HG02840 (cell line): Measurements from ENCODE around the gene NEK8.

Experiments used
- ATAC-seq: cut with Tn5 transposase; IDR thresholded peaks from one replicate; pipeline ENCODE4 v1.9.1; 2021; ENCODE audit warnings: mild to moderate bottlenecking, moderate library complexity, moderate number of reproducible peaks; ENCODE audit not compliant: unreplicated experiment, low FRiP score

NEK8 gene

DNA sequence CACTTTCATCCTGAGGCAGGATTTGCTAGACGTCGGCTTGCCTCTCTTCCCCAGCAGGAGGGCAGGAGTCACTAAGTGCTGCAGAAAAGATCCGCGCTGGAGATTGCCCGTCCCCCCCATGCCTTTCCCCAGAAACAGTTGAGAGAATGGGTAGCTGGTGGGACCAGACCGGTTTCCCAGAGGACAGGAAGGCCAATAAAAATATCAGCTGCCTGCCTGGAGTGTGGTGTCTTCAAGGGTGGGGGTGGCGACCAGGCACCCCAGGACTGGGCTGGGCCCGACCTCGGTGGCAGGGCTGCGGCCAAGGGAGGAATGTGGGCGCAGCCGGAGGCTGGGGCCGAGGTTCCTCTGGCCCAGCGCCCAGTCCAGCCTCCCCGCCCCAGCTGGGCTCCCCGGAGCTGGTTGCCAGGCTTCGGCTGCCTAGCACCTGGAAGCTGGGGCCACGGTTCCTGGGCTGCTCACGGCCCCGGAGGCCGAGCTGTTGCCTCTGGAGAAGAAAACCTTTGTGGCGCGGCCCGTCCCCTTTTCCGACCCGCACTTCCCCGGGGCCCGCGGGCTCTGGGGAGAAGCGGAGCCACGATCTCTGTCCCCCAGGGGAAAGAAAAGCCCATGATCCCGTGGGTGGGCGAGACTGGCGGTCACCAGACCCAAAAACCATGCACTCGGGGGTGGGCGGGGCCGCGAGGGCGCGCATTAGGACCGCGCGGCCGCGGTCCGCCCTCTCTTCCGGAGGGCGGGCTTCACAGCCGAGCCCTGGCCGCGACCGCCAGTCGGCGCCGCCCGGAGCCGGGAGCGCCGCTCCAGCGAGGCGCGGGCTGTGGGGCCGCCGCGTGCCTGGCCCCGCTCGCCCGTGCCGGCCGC, 14.9 kb downstream of the NEK8 start, which contains the start of gene TRAF4:
Gene TRAF4, plus strand, starts transcription at position 769 of the 861 bp plus-strand sequence. CDS start 102 bp downstream, outside the sequence.
- peak; percentile 52 for ATAC-seq

DNA sequence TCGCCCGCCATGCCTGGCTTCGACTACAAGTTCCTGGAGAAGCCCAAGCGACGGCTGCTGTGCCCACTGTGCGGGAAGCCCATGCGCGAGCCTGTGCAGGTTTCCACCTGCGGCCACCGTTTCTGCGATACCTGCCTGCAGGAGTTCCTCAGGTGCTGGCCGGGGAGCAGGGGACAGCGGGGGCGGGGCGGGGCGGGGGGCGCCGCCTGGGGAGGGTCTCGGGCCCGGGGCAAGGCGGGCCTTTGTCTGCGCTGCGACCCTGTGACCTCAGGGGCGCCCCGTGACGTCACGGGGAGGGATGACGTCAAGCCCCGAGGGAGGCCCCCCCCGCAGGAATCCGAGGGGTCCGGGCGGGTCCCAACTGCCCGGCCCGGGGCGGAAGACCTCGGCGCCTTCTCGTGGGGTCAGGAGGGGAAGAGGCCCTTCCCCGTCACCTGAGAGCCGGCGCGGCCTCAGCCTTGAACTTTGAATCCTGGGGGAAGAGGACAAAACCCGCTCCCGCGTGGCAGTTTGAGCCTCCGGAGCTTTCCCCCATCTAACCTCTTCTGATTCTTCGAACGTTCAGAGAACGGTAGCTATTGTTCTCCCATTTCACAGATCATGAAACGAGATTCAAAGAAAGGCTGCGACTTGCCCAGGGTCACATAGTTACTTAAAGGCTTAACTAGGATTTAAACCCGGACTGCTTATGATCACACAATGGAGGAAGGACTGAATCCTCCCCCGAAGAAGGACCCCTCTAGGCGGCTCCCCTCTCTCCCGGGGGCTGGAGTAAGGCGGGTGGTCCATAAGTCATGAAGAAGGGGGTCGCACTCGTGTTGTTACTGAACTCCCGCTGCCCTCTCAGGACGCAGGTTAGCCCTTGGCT, 15.8 kb downstream of the NEK8 start:
- ATAC-seq: peak; percentile 27

DNA sequence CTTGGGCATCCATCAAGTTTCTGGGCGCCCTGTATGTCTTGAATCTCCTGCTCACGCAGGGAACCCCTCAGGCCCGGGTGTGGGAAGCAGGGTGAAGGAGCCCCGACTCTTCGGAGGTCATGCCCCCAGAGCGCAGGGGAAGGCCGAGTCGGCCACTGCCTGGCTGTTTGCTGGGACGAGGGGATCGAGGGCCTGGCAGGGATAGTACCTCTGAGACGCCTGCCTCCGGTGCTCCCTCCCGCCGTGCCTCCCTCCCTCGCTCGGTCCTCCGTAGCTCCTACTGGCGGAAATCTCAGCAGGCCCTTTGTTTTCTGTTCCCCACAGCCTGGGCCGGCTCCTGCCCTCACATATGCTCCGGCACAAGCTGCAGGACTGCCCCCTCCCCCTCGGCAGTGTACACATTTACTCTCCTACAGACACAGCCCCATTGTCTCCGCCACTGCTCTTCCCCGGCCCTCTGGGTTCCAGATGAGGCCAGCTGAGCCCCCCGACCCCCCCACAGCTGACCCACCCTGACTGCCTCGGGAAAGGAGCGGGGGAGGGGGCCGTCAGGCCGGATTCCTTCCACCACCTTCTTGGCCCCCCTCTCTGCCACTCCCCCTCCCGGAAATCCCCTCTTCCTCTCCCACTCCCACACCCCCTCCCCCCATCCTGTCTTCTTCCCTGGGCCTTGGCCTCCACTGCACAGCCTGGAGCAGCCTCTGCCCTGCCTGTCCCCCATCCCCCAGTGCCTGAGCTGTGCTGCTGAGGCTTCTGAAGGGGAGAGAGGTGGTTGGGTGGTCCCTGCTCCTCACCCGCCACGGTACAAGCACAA, 16.6 kb downstream of the NEK8 start:
- no peak for ATAC-seq

DNA sequence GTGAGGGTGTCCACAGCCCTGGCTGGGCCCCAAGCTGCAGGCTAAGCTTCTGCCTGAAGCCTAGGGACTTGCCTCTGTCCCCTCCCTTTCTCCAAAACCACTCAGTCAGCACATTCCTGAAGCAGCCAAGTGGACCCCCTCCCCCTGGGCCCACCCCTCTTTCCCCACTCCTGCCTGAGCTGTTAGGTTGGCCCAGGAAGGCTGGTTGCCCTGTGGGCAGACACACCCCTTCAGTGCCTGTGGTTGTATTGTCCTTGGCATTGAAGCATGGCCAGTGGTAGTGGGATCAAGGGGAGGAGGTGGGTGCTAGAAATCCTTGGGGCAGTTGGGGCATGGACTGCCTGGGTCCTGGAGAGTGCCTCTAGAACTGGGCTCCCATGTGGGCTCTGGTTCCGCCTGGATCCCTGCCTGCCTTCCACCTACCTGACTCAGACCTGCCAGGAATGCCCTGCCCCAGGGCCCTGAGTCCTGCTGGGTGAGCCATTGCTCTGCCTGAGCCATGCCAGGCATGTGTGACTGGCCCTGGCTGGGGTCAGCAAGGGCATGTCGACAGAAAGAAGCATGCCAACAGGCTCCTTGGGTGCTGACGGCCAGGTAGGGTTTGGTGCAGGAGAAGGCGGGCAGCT, 17.3 kb downstream of the NEK8 start:
- no peak for ATAC-seq

DNA sequence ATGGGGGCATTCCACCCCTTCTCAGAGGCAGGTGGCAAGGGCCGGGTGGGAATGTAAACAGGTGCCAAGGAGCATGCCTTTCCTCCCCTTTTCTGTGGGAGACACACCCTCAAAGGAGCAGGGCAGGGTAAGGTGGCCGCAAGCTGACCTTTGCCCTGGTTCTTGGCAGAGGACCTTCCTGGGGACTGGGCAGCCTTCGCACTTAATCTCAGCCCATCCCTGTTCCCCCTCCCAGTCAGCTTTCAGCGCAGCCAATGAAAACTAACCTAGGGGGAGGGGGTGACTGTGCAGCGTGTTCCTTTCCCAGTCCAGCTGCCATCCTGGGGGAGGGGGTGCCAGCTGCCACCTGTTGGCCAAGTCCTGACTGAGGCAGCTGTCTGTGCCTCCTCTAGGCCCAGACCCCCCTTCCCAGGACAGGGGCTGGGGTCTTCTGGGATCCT, 18.0 kb downstream of the NEK8 start:
- no peak for ATAC-seq

DNA sequence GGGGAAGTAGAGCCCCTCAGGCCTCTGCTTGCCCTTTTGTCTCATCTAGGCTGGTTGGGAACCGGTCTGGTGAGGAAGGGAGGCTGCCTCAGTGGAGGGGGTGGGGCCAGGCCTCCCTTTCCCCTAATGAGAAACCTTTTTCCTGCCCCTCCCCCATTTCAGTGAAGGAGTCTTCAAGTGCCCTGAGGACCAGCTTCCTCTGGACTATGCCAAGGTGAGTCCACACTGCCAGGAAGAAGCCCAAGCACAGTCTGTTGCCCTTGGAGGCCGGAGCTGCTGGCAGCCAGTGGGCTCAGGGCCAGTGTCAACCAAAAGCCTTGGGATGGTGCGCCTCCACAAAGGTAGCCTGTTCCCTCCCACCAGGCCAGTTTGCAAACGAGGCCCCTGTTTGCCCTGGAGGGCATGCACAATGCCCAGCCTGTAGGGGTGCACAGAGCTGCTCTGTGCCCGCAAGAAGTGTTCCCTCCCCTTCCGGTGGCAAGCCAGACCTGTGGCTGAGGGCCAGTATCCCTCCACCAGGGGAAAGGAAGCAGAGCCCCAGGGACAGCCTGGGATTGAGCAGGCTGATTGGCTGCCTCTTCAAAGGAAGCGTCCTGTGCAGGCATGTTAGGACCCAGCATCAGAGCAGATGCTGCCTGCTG, 18.6 kb downstream of the NEK8 start:
- no peak for ATAC-seq

DNA sequence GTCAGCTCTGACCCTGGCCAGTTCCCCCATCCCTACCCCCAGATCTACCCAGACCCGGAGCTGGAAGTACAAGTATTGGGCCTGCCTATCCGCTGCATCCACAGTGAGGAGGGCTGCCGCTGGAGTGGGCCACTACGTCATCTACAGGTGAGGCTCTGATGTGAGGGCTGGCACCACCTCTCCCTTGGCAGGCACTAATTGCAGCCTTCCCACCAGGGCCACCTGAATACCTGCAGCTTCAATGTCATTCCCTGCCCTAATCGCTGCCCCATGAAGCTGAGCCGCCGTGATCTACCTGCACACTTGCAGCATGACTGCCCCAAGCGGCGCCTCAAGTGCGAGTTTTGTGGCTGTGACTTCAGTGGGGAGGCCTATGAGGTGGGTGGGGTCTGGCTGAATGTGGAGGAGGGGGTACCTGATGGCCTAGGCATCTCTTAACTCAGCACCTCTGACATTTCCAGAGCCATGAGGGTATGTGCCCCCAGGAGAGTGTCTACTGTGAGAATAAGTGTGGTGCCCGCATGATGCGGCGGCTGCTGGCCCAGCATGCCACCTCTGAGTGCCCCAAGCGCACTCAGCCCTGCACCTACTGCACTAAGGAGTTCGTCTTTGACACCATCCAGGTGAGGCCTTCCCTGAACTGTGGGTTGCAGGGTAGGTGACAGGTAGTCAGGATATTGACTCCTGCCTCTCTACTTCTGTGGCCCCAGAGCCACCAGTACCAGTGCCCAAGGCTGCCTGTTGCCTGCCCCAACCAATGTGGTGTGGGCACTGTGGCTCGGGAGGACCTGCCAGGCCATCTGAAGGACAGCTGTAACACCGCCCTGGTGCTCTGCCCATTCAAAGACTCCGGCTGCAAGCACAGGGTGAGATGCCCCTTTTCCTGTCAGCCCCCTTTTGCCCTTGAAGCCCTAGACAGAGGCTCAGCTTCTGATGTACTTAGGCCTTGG, 19.5 kb downstream of the NEK8 start:
- ATAC-seq: no peak

DNA sequence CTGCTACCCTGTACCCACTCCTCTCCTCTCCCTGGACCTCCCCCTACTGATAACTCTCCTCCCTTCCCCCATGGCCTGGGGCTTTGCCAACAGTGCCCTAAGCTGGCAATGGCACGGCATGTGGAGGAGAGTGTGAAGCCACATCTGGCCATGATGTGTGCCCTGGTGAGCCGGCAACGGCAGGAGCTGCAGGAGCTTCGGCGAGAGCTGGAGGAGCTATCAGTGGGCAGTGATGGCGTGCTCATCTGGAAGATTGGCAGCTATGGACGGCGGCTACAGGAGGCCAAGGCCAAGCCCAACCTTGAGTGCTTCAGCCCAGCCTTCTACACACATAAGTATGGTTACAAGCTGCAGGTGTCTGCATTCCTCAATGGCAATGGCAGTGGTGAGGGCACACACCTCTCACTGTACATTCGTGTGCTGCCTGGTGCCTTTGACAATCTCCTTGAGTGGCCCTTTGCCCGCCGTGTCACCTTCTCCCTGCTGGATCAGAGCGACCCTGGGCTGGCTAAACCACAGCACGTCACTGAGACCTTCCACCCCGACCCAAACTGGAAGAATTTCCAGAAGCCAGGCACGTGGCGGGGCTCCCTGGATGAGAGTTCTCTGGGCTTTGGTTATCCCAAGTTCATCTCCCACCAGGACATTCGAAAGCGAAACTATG, 20.4 kb downstream of the NEK8 start:
- ATAC-seq: no peak

DNA sequence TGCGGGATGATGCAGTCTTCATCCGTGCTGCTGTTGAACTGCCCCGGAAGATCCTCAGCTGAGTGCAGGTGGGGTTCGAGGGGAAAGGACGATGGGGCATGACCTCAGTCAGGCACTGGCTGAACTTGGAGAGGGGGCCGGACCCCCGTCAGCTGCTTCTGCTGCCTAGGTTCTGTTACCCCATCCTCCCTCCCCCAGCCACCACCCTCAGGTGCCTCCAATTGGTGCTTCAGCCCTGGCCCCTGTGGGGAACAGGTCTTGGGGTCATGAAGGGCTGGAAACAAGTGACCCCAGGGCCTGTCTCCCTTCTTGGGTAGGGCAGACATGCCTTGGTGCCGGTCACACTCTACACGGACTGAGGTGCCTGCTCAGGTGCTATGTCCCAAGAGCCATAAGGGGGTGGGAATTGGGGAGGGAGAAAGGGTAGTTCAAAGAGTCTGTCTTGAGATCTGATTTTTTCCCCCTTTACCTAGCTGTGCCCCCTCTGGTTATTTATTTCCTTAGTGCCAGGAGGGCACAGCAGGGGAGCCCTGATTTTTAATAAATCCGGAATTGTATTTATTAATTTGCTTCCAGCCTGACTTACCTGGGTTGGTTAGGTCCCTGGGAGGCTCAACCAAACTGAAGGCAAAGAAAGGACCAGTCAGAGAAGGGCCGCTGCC, 21.1 kb downstream of the NEK8 start:
- ATAC-seq: no peak

DNA sequence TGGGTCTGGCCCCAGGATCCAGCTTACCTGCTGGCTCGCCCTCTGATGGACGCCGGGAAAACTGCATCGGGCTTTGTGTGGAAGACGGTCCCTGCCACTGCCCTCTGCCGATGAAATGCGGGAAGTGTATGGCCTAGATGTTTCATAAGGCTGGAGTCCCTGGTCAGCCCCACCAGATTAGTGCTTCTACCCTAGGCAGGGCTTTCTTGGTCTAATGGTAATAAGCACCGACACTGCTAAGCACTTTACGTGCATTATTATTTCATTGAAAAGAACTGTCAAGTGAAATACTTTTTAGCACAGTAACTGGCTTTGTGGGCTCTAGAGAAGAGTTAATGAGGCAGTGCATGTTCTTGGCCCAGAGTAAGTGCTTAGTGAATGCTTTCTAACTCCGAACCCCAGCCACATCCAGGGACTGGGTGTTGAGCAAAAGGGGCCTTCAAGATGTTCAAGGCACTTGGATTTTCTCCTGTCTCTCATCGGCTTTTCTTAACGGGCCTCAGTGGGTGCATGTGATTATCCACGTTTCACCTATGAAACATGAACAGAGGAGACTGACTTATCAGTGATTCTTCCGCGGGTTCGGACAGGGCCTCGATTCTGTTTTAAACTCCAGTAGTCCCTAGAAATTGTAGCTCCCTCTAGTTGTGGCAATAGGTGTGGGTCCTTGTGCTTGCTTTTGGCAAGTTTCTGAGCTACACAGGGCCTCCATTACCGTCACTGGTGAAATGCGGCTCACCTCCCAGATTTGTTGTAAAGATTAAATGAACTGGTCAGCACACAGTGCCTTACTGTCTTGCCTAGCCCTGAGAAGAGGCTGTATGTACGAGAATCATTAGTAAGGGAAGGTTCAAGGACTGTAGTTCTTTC, 21.8 kb downstream of the NEK8 start:
- ATAC-seq: peak; percentile 66

DNA sequence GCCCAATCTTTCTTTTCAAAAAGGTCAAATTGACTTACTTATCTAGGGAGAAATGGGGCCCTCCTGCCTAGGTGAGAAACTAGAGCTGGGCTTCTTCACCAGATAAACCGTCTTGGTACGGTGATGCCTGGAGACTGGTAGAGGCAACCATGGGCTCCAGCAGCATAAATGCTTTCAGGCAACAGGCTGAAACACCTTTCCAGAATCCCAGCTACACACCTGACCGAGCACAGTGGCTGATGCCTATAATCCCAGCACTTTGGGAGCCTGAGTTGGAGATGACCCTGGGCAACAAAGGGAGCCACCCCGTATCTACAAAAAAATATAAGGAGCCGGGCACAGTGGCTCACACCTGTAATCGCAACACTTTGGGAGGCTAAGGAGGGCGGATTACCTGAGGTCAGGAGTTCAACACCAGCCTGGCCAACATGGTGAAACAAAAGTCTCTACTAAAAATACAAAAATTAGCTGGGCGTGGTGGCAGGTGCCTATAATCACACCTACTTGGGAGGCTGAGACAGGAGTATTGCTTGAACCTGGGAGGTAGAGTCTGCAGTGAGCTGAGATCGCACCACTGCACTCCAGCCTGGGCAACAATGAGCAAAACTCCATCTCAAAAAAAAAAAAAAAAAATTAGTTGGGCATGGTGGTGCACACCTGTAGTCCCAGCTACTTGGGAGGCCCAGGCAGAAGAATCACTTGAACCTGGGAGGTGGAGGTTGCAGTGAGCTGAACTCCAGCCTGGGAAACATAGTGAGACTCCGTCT, 23.2 kb downstream of the NEK8 start:
- no peak for ATAC-seq

DNA sequence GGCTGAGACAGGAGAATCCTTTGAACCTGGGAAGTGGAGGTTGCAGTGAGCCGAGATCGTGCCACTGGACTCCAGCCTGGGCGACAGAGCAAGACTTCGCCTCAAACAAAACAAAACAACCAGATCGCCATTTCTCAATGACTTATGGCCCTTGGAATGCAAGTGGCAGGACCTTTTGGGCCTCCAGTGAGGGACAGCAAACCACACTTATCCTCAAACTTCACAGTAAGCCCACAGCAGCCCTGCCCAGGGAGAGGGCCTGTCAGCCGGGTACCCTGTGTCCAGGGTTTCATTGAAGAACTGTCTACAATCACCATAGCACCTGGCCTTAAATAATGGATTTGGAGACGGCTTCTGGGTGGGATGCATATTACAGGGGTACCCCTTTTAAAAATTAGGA, 26.9 kb downstream of the NEK8 start:
- ATAC-seq: no peak

DNA sequence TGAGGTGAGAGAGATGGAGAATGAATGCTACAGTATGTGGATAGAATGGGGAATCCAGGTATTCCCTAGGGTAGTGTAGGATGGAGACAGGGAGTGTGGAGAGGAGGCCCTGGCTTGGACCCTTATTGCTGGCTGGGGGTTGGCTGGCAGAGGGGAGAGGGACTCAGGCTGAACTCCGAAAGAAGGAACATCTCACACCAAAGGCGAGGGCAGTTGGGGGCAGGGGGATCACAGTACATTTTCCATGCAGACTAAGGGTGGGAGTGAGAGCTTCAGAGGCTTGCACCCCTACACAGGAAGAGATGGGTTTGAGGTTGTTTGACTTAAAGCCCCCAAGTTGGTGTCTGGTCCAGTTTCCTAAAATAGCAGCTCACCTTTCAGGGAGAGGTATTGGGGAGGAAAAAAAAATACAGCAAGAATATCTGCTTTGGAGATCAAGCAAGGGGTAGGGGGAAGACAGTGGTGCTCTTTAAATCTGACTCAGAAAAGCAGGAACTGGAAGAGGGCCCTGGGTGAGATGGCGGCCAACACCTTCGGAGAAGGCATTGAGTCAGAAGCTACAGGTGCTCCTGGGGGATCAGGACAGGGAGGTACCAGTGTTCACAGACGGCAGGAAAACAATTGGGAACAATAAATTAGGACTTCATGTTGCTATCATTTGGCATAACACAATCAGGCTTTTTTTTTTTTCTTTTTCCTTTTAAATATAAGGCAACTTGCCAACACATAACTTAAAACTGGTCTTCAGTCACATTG, 27.6 kb downstream of the NEK8 start:
- no peak for ATAC-seq

DNA sequence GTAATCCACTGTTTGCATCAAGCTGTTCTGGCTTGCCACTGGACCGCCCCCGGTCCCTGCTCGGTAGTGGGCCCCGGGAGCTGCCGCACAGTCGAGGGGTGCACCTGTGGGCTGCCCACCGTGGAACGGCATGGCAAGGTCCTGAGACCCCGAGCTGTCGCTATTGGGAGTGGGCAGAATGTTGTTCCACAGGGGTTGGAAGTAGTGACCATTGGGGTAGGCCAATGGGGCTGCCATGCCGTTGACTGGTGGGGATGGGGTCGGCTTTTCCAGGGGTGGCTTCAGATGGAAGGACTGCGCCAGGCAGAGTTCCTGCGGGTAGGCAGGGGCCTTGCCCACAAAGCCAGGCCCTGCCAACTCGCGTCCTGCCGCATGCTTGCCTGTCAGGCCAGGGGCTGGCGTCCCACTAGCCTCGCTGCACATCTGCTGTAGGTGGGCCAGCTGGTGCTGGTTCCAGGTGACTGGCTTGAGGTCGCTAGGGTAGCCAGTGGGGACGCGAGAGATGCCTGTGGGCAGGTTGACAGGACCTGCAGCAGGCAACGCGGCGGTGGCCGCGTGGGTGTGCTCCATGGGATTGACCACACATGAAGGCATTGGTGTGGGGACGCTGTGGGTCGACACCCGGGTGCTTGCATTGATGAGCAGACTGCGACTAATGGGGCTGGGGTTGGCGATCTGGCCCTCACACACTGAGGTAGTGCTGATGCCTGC, 30.0 kb downstream of the NEK8 start:
- ATAC-seq: no peak
